Measurements from ENCODE around the gene RAP1GAP2.
A peak's percentile ranks its signal among the peaks of the same experiment; 100 is the strongest.
"Not testable (repeated sequence)": the region's sequence is repeated elsewhere in the genome, so short reads cannot be mapped to it uniquely, and the experiment has no call there.

RAP1GAP2 gene

DNA sequence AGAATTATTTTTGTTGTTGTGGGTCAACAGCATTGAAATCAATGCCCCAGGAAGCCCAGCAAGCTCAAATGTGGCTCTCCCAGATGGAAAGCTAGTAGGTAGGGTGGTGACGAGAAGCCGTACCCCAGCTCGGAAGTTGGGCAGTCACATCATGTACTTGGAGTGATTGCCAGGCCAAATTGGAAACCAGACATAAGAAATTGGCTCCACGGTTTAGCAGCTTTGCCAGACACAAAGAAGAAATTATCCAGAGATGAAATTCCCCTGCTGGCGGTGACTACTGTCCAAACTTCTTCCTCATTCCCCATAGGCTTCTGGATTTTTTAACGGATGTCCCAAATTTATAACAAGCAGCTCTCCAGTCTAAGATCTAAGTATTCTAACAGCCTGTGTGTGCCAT is 171.3 kb downstream of the RAP1GAP2 start:
- no peak for DNase-seq (ENCODE audit: low read depth)

DNA sequence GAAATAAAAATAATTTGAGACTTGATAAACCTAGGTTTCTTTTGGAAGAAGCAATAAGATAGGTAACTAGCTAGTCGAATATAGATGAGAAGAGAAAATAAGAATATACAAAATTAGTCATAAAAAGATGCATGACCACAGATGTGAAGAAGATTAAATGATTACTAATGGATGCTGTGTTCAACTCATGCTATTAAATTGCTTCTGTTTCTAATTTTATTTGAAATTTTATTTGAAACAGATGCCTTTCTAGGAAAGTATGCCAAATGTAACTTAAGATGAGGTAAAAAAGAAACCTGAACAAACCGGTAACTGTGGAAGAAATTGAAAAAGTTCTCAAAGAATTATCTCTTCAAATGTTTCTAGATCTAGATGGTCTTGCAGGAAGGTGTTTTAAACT is 175.6 kb downstream of the RAP1GAP2 start:
- DNase-seq (ENCODE audit: low read depth): no peak

- no peak for DNase-seq (ENCODE audit: low read depth)
These were observed 176.5 kb downstream of the RAP1GAP2 start for GRCh38 chr17:2972749-2973148.

DNA sequence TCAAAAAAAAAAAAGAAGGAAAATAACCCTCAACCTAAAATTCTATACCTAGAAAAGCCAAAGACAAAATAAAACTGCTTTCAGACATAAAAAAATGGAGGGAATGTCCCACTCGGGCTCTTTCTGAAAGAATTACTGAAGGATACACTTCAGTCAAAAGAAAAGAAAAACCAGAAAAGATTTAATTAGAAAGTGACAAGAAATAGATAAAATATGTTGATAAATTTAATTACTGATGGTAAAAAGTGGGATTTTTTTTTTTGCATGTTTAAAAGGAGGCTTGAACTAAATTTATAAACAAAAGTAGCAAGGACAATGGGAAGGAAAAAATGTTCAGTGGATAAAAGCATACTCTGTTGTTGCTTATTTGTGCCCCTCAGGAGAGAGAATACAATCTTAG is 178.1 kb downstream of the RAP1GAP2 start:
- DNase-seq (ENCODE audit: low read depth): no peak

GRCh38 chr17:2975469-2975958 is 179.3 kb downstream of the RAP1GAP2 start:
- peak; percentile 34 for DNase-seq (ENCODE audit: low read depth)

- DNase-seq (ENCODE audit: low read depth): no peak
These were observed 180.9 kb downstream of the RAP1GAP2 start for GRCh38 chr17:2977157-2977556.

DNA sequence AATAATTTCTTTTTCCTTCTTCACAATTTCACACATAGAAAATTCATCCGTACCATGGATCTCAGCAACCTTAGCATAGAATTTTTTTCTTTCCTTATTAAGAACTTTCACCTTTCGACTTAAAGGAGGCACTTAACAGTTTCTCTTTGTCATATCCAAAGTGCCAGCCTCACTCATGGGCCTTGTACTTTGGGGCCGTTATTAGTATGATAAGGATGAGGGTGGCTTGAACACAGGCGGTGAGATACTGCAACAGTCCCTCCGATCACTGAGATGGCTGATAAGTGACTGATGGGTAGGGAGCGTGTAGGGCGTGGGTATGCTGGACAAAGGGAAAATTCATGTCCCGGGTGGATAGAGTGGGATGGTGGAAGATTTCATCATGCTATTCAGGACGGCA is 181.9 kb downstream of the RAP1GAP2 start:
- no peak for DNase-seq (ENCODE audit: low read depth)

DNA sequence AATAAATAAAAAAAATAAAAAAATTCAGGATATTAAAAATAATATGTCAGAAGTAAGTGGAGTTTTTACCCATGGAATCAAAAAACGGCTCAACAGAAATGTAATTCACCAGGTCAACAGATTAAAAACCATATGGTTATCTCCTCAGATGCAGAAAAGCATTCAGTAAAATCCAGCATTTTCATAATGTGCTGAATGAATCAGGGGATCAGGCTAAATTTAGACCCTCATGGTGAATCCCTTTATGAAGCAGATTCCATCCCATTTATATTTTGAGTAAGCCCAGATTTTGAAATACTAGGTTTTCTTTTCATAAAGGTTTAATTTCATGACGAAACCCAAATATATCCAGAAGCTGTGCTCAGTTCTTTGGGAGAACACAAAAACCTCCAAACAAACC is 182.8 kb downstream of the RAP1GAP2 start:
- DNase-seq (ENCODE audit: low read depth): peak; percentile 15

GRCh38 chr17:2980211-2980903 is 184.1 kb downstream of the RAP1GAP2 start:
- no peak for DNase-seq (ENCODE audit: low read depth)

DNA sequence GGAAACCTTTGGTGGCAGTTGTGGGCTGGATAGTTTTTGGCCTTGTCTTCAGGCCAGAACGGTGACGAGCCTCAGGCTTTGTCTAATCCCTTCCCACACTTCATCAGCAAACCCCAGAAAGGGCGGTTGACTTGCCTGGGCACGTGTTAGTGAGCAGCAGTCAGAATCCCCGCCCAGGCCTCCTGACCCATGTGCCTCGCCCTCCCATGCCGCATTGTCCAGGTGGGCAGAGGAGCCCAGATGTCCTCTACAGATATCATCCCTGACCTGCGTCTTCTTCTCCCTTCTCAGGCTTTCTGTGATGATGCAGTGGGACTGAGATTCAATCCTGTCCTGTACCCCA is 184.6 kb downstream of the RAP1GAP2 start:
- DNase-seq (ENCODE audit: low read depth): no peak

DNA sequence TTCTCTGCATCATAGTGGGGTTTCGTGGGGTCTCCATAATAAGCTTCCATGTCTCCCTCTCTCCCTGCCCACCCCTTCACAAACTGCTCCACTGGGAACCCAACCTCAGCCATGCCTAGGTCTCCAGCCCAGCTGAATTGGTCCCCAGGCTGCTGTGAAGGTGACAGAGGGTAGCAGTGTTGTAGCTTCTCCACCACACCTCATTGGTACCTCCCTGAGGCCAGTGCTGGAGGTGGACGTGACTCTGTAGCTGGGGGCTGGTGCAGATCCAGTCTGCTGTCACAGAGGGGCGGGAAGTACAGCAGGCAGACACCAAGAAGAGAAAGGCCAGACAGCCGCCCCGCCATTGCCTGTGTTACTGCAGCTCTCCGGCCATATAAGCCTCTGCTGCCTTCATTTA is 185.1 kb downstream of the RAP1GAP2 start:
- no peak for DNase-seq (ENCODE audit: low read depth)

DNA sequence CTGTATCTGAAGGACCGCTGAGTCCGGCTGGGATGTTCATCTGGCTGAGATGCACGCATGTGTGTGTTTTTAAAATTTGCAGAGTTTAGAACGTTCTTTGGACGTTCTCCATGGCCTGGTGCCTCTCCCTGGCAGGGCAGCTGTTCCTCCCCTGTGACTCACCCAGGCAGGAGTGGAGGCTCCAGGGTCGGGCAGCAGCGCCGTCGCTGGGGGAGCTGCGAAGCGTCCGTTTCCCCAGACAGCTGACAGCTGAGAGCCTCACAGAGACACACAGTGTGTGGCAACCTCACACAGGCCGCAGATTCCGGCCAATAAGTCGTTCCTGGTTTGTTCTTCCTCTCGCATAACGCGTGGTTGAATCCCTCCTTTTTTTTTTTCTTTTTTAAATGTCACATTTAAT is 186.6 kb downstream of the RAP1GAP2 start:
- peak; percentile 97 for DNase-seq (ENCODE audit: low read depth)

- no peak for DNase-seq (ENCODE audit: low read depth)
These were observed 187.0 kb downstream of the RAP1GAP2 start for GRCh38 chr17:2983255-2983654.

DNA sequence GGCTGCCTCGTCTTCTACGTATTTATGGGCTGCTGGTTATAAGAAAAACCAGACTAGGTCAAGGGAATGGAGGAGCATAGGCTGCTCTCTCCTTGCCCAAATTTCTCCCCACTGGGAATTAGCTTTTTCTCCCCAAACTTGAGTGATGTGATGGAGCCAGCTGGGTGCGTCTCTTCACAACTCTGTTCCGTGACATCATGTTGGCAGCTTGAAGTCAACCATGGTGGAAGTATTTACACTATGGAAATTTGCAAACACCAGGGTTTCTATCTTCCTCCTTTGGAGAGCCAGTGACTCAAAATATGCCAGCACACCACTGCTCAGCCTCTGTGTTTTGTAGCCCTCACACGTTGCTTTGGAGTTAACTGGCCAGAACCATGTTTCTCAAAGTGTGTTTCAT is 189.1 kb downstream of the RAP1GAP2 start:
- no peak for DNase-seq (ENCODE audit: low read depth)

DNA sequence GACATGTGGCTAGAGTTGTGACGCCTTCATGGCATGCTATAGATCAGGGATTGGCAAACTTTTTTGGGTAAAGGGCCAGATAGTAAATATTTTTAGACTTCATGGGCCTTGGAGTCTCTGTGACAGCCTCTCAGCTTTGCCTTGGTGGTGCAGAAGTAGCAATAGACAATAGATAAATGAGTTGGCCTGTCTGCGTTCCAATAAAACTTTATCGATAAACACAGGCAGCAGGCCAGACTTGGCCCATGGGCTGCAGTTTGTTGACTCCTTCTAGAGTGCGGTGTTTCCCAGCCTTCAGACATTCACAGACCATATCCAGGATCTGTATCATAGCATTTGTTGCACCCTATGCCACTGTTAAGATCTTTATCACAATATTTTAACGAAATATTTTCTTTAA is 190.7 kb downstream of the RAP1GAP2 start:
- no peak for DNase-seq (ENCODE audit: low read depth)

DNA sequence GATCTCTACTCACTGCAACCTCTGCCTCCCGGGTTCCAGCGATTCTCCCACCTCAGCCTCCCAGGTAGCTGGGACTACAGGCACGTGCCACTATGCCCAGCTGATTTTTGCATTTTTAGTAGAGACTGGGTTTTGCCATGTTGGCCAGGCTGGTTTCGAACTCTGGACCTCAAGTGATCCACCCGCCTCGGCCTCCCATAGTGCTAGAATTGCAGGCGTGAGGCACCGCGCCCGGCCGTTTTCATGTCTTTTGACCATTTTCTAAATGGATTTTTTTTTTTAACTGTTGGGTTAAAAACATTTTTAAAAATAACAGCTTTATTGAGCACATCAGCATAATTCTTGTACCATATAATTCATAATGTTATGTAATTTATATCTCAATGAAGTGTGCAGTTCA is 193.2 kb downstream of the RAP1GAP2 start:
- not testable (repeated sequence) for DNase-seq (ENCODE audit: low read depth)

- DNase-seq (ENCODE audit: low read depth): no peak
These were observed 193.6 kb downstream of the RAP1GAP2 start for GRCh38 chr17:2989855-2990254.

- DNase-seq (ENCODE audit: low read depth): no peak
These were observed 194.2 kb downstream of the RAP1GAP2 start for GRCh38 chr17:2990396-2990795.

DNA sequence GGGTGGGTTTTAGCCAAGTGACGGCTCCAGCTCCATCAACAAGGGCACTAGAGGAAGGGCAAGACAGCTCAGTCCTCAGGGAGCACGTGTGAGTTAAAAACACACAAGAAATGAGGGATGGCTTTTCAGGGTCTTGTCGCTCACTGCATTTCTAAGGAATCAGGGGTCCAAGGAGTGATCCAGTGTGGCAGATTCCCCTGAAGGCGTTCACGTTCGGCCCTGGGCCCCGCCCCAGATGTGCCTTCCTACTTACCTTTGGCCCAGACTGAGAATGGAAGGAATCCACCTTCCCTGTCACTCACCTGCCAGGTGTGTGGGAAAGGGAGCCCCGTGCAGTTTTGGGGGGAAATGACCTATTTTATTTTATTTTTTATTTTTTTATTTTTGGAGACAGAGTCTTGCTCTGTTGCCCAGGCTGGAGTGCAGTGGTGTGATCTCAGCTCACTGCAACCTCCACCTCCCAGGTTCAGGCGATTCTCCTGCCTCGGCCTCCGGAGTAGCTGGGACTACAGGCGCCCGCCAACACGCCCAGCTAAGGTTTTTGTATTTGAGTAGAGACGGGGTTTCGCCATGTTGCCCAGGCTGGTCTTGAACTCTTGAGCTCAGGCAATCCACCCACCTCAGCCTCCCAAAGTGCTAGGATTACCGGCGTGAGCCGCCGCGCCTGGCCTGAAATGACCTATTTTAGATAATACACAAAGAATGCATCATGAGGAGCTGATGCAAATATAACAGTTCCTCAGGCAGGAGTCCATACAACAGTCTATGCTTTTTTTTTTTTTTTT is 195.3 kb downstream of the RAP1GAP2 start:
- not testable (repeated sequence) for DNase-seq (ENCODE audit: low read depth)

DNA sequence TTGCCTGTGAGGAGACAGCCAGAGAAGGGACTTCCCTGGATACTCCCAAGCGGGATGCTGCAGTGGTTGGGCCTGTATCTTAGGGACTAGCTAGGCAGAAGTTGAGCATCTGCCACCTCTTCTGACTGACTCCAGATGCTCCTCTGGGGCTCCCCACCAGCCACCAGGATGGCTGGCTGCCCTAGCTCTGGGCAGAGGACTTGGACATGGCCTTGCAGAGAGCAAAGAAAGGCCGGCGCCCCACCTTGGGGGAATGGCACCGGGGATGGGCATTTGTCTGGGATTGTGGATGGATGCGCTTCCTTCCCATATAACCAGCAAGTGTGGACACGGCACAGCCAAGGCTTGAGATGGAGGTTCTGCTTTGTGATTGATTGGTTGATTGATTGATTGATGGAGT is 198.2 kb downstream of the RAP1GAP2 start:
- no peak for DNase-seq (ENCODE audit: low read depth)

GRCh38 chr17:2995377-2995776 is 199.1 kb downstream of the RAP1GAP2 start:
- no peak for DNase-seq (ENCODE audit: low read depth)

DNA sequence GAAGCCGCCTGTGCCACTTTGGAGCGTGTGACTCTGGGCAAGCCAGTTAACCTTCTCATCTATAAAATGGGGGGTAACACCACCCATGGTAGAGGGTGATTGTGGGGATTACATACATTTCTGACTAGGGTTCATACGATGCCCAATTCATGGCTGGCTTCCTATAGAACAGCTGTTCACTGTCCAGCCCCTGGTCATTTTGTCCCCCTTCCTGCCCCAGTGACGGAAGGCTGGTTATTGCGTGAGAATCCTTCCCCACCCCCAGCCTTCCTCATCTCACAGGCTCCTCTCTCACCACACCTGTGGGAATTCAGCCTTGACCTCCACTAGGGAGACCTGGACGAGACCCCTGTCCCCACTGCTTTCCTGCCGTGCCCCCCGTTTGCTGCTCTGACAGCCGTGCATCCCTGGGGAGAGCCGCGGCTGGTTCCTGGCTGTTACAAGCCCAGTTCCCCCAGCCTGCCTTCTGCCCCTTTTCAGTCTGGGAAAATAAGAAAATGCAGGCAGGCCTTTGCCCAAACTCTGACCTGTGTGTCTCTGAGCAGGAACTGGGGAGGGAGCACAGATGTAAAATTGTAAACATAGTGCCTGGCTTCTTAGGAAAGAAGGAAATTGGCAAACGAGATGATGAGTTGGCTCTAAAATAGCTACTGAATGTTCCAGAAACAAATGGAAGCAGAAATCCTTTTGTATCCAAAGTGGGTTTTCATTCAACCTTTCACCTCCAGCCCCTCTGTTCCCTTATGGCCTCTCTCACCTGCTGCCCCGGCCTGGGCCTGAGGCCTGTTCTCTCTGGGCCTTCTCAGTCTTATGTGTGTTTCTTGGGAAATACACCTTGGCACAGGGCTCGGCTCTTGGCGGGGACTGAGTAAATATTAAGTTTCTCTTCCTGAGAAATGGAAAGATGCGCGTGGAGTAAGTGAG is 199.9 kb downstream of the RAP1GAP2 start:
- peak; percentile 72 for DNase-seq (ENCODE audit: low read depth)

All from fibroblast of gingiva (primary cell).